ENCODE results near the gene LGR4.
A peak's percentile ranks its signal among the peaks of the same experiment; 100 is the strongest.

LGR4 gene

GRCh38 chr11:27373856-27374602, 98.6 kb downstream of the LGR4 start:
- no peak overlapping the region for H3K4me3 Mint-ChIP-seq
- H3K36me3 Mint-ChIP-seq, result no peaks in the 10 kb centered on the region
- H3K9me3 Mint-ChIP-seq, result no peaks in the 10 kb centered on the region
- DNase-seq (ENCODE audit: low spot score in 2 of 2) (no peak), ATAC-seq (no peak)
- H3K4me1 Mint-ChIP-seq, result no peaks in the 10 kb centered on the region
- H3K27ac Mint-ChIP-seq, result no peak overlapping the region

- ATAC-seq, result no peak
Observed at GRCh38 chr11:27373392-27373791, 99.2 kb downstream of the LGR4 start.

GRCh38 chr11:27372164-27372563, 100.4 kb downstream of the LGR4 start:
- H3K27ac Mint-ChIP-seq, result no peak overlapping the region
- ATAC-seq, result no peak
- no peaks in the 10 kb centered on the region for H3K4me1 Mint-ChIP-seq
- DNase-seq (ENCODE audit: low spot score in 2 of 2), result no peak
- H3K36me3 Mint-ChIP-seq, result no peaks in the 10 kb centered on the region
- no peak overlapping the region for H3K4me3 Mint-ChIP-seq
- no peaks in the 10 kb centered on the region for H3K9me3 Mint-ChIP-seq

More at GRCh38 chr11:27373392-27373791, 99.2 kb downstream of the LGR4 start:
- H3K4me3 Mint-ChIP-seq, result no peak overlapping the region
- no peaks in the 10 kb centered on the region for H3K9me3 Mint-ChIP-seq
- no peaks in the 10 kb centered on the region for H3K36me3 Mint-ChIP-seq
- H3K4me1 Mint-ChIP-seq, result no peaks in the 10 kb centered on the region
- H3K27ac Mint-ChIP-seq, result no peak overlapping the region
- DNase-seq (ENCODE audit: low spot score in 2 of 2), result no peak

- ATAC-seq (no peak), DNase-seq (ENCODE audit: low spot score in 2 of 2) (no peak)
- no peak overlapping the region for H3K27ac Mint-ChIP-seq
- no peaks in the 10 kb centered on the region for H3K36me3 Mint-ChIP-seq
- H3K9me3 Mint-ChIP-seq, result no peaks in the 10 kb centered on the region
- no peaks in the 10 kb centered on the region for H3K4me1 Mint-ChIP-seq
- H3K4me3 Mint-ChIP-seq, result no peak overlapping the region
Observed at GRCh38 chr11:27371489-27371888, 101.1 kb downstream of the LGR4 start.

GRCh38 chr11:27370374-27370773, 102.2 kb downstream of the LGR4 start:
- no peaks in the 10 kb centered on the region for H3K36me3 Mint-ChIP-seq
- H3K27ac Mint-ChIP-seq, result no peak overlapping the region
- ATAC-seq (no peak), DNase-seq (ENCODE audit: low spot score in 2 of 2) (no peak)
- H3K4me1 Mint-ChIP-seq, result no peaks in the 10 kb centered on the region
- no peak overlapping the region for H3K4me3 Mint-ChIP-seq
- H3K9me3 Mint-ChIP-seq, result no peaks in the 10 kb centered on the region

- Mint-ChIP-seq H3K4me1 (peaks cover 11% of the 10 kb centered on the region), H3K4me3 (no peak overlapping the region), H3K9me3 (no peaks in the 10 kb centered on the region), H3K27ac (no peak overlapping the region), H3K36me3 (no peaks in the 10 kb centered on the region)
- ATAC-seq, result no peak
- DNase-seq (ENCODE audit: low spot score in 2 of 2), result no peak
Observed at GRCh38 chr11:27367881-27368280, 104.7 kb downstream of the LGR4 start.

- no peak for DNase-seq (ENCODE audit: low spot score in 2 of 2)
- ATAC-seq, result no peak
- Mint-ChIP-seq H3K4me3 (peak overlapping the region; percentile 88), H3K9me3 (no peaks in the 10 kb centered on the region), H3K27ac (peak overlapping the region; percentile 90), H3K4me1 (peaks cover 35% of the 10 kb centered on the region), H3K36me3 (no peaks in the 10 kb centered on the region)
Observed at GRCh38 chr11:27363576-27364117, 108.9 kb downstream of the LGR4 start.

- Mint-ChIP-seq H3K27ac (peak within 1 kb of the TSS; percentile 90), H3K4me3 (peak within 1 kb of the TSS; percentile 88), H3K4me1 (peaks cover 38% of the 10 kb centered on the region), H3K36me3 (no peaks in the 10 kb centered on the region), H3K9me3 (no peaks in the 10 kb centered on the region)
- ATAC-seq, result peak; percentile 99
- DNase-seq (ENCODE audit: low spot score in 2 of 2), result peak; percentile 84 to 89
Observed at GRCh38 chr11:27362749-27363575, 109.6 kb downstream of the LGR4 start, which contains the start of gene CCDC34. TSS of gene CCDC34 (minus strand) at chr11:27363215. CDS start at chr11:27363194, 21 bp downstream.

GRCh38 chr11:27361649-27362431, 110.8 kb downstream of the LGR4 start:
- Mint-ChIP-seq H3K36me3 (no peaks in the 10 kb centered on the region), H3K4me3 (peak overlapping the region; percentile 88), H3K9me3 (no peaks in the 10 kb centered on the region), H3K4me1 (peaks cover 38% of the 10 kb centered on the region), H3K27ac (peak overlapping the region; percentile 90)
- ATAC-seq (no peak), DNase-seq (ENCODE audit: low spot score in 2 of 2) (no peak)

- H3K4me1 Mint-ChIP-seq, result peaks cover 32% of the 10 kb centered on the region
- H3K9me3 Mint-ChIP-seq, result no peaks in the 10 kb centered on the region
- H3K27ac Mint-ChIP-seq, result no peak overlapping the region
- no peaks in the 10 kb centered on the region for H3K36me3 Mint-ChIP-seq
- no peak overlapping the region for H3K4me3 Mint-ChIP-seq
- DNase-seq (ENCODE audit: low spot score in 2 of 2) (no peak), ATAC-seq (no peak)
Observed at GRCh38 chr11:27358296-27358695, 114.3 kb downstream of the LGR4 start.

- DNase-seq (ENCODE audit: low spot score in 2 of 2), result no peak
- no peaks in the 10 kb centered on the region for H3K9me3 Mint-ChIP-seq
- no peak for ATAC-seq
- H3K36me3 Mint-ChIP-seq, result no peaks in the 10 kb centered on the region
- no peak overlapping the region for H3K27ac Mint-ChIP-seq
- H3K4me3 Mint-ChIP-seq, result no peak overlapping the region
- H3K4me1 Mint-ChIP-seq, result peaks cover 21% of the 10 kb centered on the region
Observed at GRCh38 chr11:27357250-27357649, 115.3 kb downstream of the LGR4 start.

- no peaks in the 10 kb centered on the region for H3K36me3 Mint-ChIP-seq
- DNase-seq (ENCODE audit: low spot score in 2 of 2) (no peak), ATAC-seq (no peak)
- no peak overlapping the region for H3K27ac Mint-ChIP-seq
- H3K4me3 Mint-ChIP-seq, result no peak overlapping the region
- H3K9me3 Mint-ChIP-seq, result no peaks in the 10 kb centered on the region
- peaks cover 16% of the 10 kb centered on the region for H3K4me1 Mint-ChIP-seq
Observed at GRCh38 chr11:27356624-27357222, 115.9 kb downstream of the LGR4 start.

GRCh38 chr11:27355575-27356104, 117.0 kb downstream of the LGR4 start:
- H3K4me3 Mint-ChIP-seq, result no peak overlapping the region

GRCh38 chr11:27354359-27354965, 118.1 kb downstream of the LGR4 start:
- no peak overlapping the region for H3K4me3 Mint-ChIP-seq
- H3K4me1 Mint-ChIP-seq, result peaks cover 10% of the 10 kb centered on the region
- no peaks in the 10 kb centered on the region for H3K9me3 Mint-ChIP-seq
- H3K27ac Mint-ChIP-seq, result no peak overlapping the region
- DNase-seq (ENCODE audit: low spot score in 2 of 2) (no peak), ATAC-seq (no peak)
- H3K36me3 Mint-ChIP-seq, result no peaks in the 10 kb centered on the region

More at GRCh38 chr11:27355575-27356104, 117.0 kb downstream of the LGR4 start:
- Mint-ChIP-seq H3K4me1 (peaks cover 10% of the 10 kb centered on the region), H3K9me3 (no peaks in the 10 kb centered on the region), H3K36me3 (no peaks in the 10 kb centered on the region), H3K27ac (no peak overlapping the region)
- no peak for DNase-seq (ENCODE audit: low spot score in 2 of 2)
- ATAC-seq, result no peak

Data from stimulated activated effector memory CD8-positive, alpha-beta T cell treated with anti-CD3 and anti-CD28 coated beads, Interleukin-12 subunit alpha, Interleukin-12 subunit beta, amount 100 ng/mL, for 72 hours (primary cell).